NCI-H2227 (cell line): ENCODE data around the gene LRRC61.

Experiments used
- DNase-seq: peaks from one replicate; lab custom pipeline; 2025; ENCODE audit not compliant: unreplicated experiment; lab: John Stamatoyannopoulos, UW

The LRRC61 gene

GRCh38 chr7:150329331-150330120 lies 6.4 kb downstream of the LRRC61 start:
- DNase-seq, result no peak

- DNase-seq, result no peak
Observed at GRCh38 chr7:150330211-150330885, 7.2 kb downstream of the LRRC61 start.

GRCh38 chr7:150332852-150333635 lies 9.9 kb downstream of the LRRC61 start:
- DNase-seq, result no peak

GRCh38 chr7:150333659-150334058 lies 10.5 kb downstream of the LRRC61 start:
- DNase-seq, result no peak

GRCh38 chr7:150334108-150334507 lies 11.0 kb downstream of the LRRC61 start:
- DNase-seq, result no peak

- no peak for DNase-seq
Observed at GRCh38 chr7:150335108-150335773, 12.1 kb downstream of the LRRC61 start.

- no peak for DNase-seq
Observed at GRCh38 chr7:150335774-150336112, 12.6 kb downstream of the LRRC61 start.

- DNase-seq, result no peak
Observed at GRCh38 chr7:150336746-150337145, 13.6 kb downstream of the LRRC61 start.

- no peak for DNase-seq
Observed at GRCh38 chr7:150337179-150337578, 14.0 kb downstream of the LRRC61 start.

- DNase-seq, result no peak
Observed at GRCh38 chr7:150337659-150338081, 14.5 kb downstream of the LRRC61 start.

- DNase-seq, result no peak
Observed at GRCh38 chr7:150338166-150338829, 15.1 kb downstream of the LRRC61 start.

GRCh38 chr7:150339409-150339809 lies 16.3 kb downstream of the LRRC61 start:
- no peak for DNase-seq

- DNase-seq, result no peak
Observed at GRCh38 chr7:150340024-150340749, 17.0 kb downstream of the LRRC61 start.

GRCh38 chr7:150340875-150341262 lies 17.7 kb downstream of the LRRC61 start:
- no peak for DNase-seq

GRCh38 chr7:150341263-150342120 lies 18.3 kb downstream of the LRRC61 start, which contains the start of gene RARRES2:
Gene RARRES2 (minus strand): TSS chr7:150341629. CDS start chr7:150340609, 1,020 bp downstream.
- no peak for DNase-seq

- DNase-seq, result no peak
Observed at GRCh38 chr7:150342121-150342408, 18.9 kb downstream of the LRRC61 start.

- DNase-seq, result no peak
Observed at GRCh38 chr7:150343225-150343624, 20.1 kb downstream of the LRRC61 start.

GRCh38 chr7:150344299-150344698 lies 21.1 kb downstream of the LRRC61 start:
- DNase-seq, result no peak

- no peak for DNase-seq
Observed at GRCh38 chr7:150345012-150345411, 21.9 kb downstream of the LRRC61 start.
